HEK293 (cell line): ENCODE results near the gene CTSH.

ENCODE experiments used
- CTCF ChIA-PET: fragments of 350-600 bp; formaldehyde crosslinking; extraction: SDS; loops from one replicate; lab custom pipeline; 2021; ENCODE audit warnings: antibody characterized with exemption; lab: Yijun Ruan, JAX
- POLR2A ChIA-PET: fragments of 300-600 bp; formaldehyde crosslinking; extraction: SDS; loops from one replicate; lab custom pipeline; 2020; ENCODE audit warnings: antibody characterized with exemption, inconsistent platforms; lab: Yijun Ruan, JAX
- H3K27ac ChIP-seq: fragments of 200-500 bp; sonication (Bioruptor generic); 2 replicates; pipeline ENCODE4 v1.5.1; 2014; ENCODE audit warnings: low read depth, low read length, control low read depth, inconsistent platforms; ENCODE audit errors: extremely low read depth
- H3K36me3 ChIP-seq, 2 experiments: fragments of 200-500 bp in 1 of 2; sonication (Bioruptor generic) in 1 of 2; 1 replicate in 1 of 2; 2 replicates in 1 of 2; pipeline ENCODE4 v1.5.1; 2014 to 2017; ENCODE audit warnings: inconsistent platforms in 2 of 2, low read length in 2 of 2; ENCODE audit not compliant: control insufficient read depth in 2 of 2, insufficient read depth in 1 of 2
- H3K4me1 ChIP-seq: fragments of 200-500 bp; sonication (Bioruptor generic); 2 replicates; pipeline ENCODE4 v1.5.1; 2014; ENCODE audit warnings: mild to moderate bottlenecking, low read length, inconsistent platforms; ENCODE audit not compliant: control insufficient read depth, insufficient read depth
- H3K4me3 ChIP-seq: 2 replicates; pipeline ENCODE4 v1.5.1; 2011; ENCODE audit warnings: low read depth, mild to moderate bottlenecking, control low read depth, low read length, moderate library complexity
- H3K9me3 ChIP-seq: fragments of 200-500 bp; sonication (Bioruptor generic); 2 replicates; pipeline ENCODE4 v1.5.1; 2014; ENCODE audit warnings: low read depth, low read length, inconsistent platforms; ENCODE audit not compliant: control insufficient read depth, insufficient read depth
- GLI4 ChIP-seq: fragments of 450-650 bp; formaldehyde crosslinking; IDR thresholded peaks from 2 replicates; pipeline ENCODE4 v1.5.1; 2016; ENCODE audit warnings: missing biosample characterization, missing genetic modification characterization
- PRDM4 ChIP-seq: fragments of 450-650 bp; formaldehyde crosslinking; IDR thresholded peaks from 2 replicates; pipeline ENCODE4 v1.5.1; 2017; ENCODE audit warnings: missing biosample characterization, missing genetic modification characterization
- SALL2 ChIP-seq: fragments of 450-650 bp; formaldehyde crosslinking; IDR thresholded peaks from 2 replicates; pipeline ENCODE4 v1.5.0; 2017; ENCODE audit warnings: missing biosample characterization, mild to moderate bottlenecking, missing genetic modification characterization, borderline replicate concordance
- SCRT2 ChIP-seq: fragments of 450-650 bp; formaldehyde crosslinking; IDR thresholded peaks from 2 replicates; pipeline ENCODE4 v1.5.1; 2016; ENCODE audit warnings: missing biosample characterization, missing genetic modification characterization
- SP3 ChIP-seq: fragments of 450-650 bp; formaldehyde crosslinking; IDR thresholded peaks from 2 replicates; pipeline ENCODE4 v1.5.1; 2016; ENCODE audit warnings: missing biosample characterization, missing genetic modification characterization
- WT1 ChIP-seq: fragments of 450-650 bp; formaldehyde crosslinking; IDR thresholded peaks from 2 replicates; pipeline ENCODE4 v1.5.1; 2016; ENCODE audit warnings: missing biosample characterization, missing genetic modification characterization
- YY1 ChIP-seq: fragments of 450-650 bp; formaldehyde crosslinking; IDR thresholded peaks from 2 replicates; pipeline ENCODE4 v1.5.1; 2018; ENCODE audit warnings: missing biosample characterization, missing genetic modification characterization
- ZBTB48 ChIP-seq: fragments of 450-650 bp; formaldehyde crosslinking; IDR thresholded peaks from 2 replicates; pipeline ENCODE4 v1.5.1; 2016; ENCODE audit warnings: missing biosample characterization, missing genetic modification characterization
- ZBTB6 ChIP-seq: fragments of 450-650 bp; formaldehyde crosslinking; IDR thresholded peaks from 2 replicates; pipeline ENCODE4 v1.5.1; 2017; ENCODE audit warnings: missing biosample characterization, missing genetic modification characterization
- ZBTB7A ChIP-seq: fragments of 450-650 bp; formaldehyde crosslinking; IDR thresholded peaks from 2 replicates; pipeline ENCODE4 v1.5.1; 2016; ENCODE audit warnings: low read depth, missing biosample characterization, missing genetic modification characterization
- ZFP37 ChIP-seq: fragments of 450-650 bp; formaldehyde crosslinking; IDR thresholded peaks from 2 replicates; pipeline ENCODE4 v1.5.1; 2016; ENCODE audit warnings: missing biosample characterization, missing genetic modification characterization
- ZIC2 ChIP-seq: fragments of 450-650 bp; formaldehyde crosslinking; IDR thresholded peaks from 2 replicates; pipeline ENCODE4 v1.5.1; 2016; ENCODE audit warnings: missing biosample characterization, missing genetic modification characterization
- ZNF157 ChIP-seq: fragments of 450-650 bp; formaldehyde crosslinking; IDR thresholded peaks from 2 replicates; pipeline ENCODE4 v1.5.1; 2016; ENCODE audit warnings: missing biosample characterization, missing genetic modification characterization
- ZNF16 ChIP-seq: fragments of 450-650 bp; formaldehyde crosslinking; IDR thresholded peaks from 2 replicates; pipeline ENCODE4 v1.5.1; 2016; ENCODE audit warnings: low read depth, missing biosample characterization, missing genetic modification characterization
- ZNF174 ChIP-seq: fragments of 450-650 bp; formaldehyde crosslinking; IDR thresholded peaks from 2 replicates; pipeline ENCODE4 v1.5.0; 2017; ENCODE audit warnings: missing biosample characterization, mild to moderate bottlenecking, missing genetic modification characterization
- ZNF202 ChIP-seq: fragments of 450-650 bp; formaldehyde crosslinking; IDR thresholded peaks from 2 replicates; pipeline ENCODE4 v1.5.1; 2016; ENCODE audit warnings: missing biosample characterization, missing genetic modification characterization, borderline replicate concordance
- ZNF211 ChIP-seq: fragments of 450-650 bp; formaldehyde crosslinking; IDR thresholded peaks from 2 replicates; pipeline ENCODE4 v1.5.1; 2016; ENCODE audit warnings: low read depth, missing biosample characterization, missing genetic modification characterization
- ZNF239 ChIP-seq: fragments of 450-650 bp; formaldehyde crosslinking; IDR thresholded peaks from 2 replicates; pipeline ENCODE4 v1.5.1; 2016; ENCODE audit warnings: missing biosample characterization, missing genetic modification characterization
- ZNF266 ChIP-seq: fragments of 450-650 bp; formaldehyde crosslinking; IDR thresholded peaks from 2 replicates; pipeline ENCODE4 v1.5.1; 2016; ENCODE audit warnings: missing biosample characterization, missing genetic modification characterization, low read depth
- ZNF341 ChIP-seq: fragments of 450-650 bp; formaldehyde crosslinking; IDR thresholded peaks from 2 replicates; pipeline ENCODE4; 2016; ENCODE audit warnings: low read depth, missing biosample characterization, missing genetic modification characterization
- ZNF433 ChIP-seq: fragments of 450-650 bp; formaldehyde crosslinking; IDR thresholded peaks from 2 replicates; pipeline ENCODE4 v1.5.1; 2016; ENCODE audit warnings: missing biosample characterization, missing genetic modification characterization, low read depth
- ZNF510 ChIP-seq: fragments of 450-650 bp; formaldehyde crosslinking; IDR thresholded peaks from 2 replicates; pipeline ENCODE4 v1.5.1; 2018; ENCODE audit warnings: mild to moderate bottlenecking, missing genetic modification characterization, missing biosample characterization; ENCODE audit not compliant: insufficient replicate concordance
- ZNF513 ChIP-seq: fragments of 450-650 bp; IDR thresholded peaks from 2 replicates; pipeline ENCODE4 v1.5.1; 2018; ENCODE audit warnings: missing biosample characterization, missing genetic modification characterization
- ZNF514 ChIP-seq: fragments of 450-650 bp; formaldehyde crosslinking; IDR thresholded peaks from 2 replicates; pipeline ENCODE4 v1.5.1; 2016; ENCODE audit warnings: missing biosample characterization, missing genetic modification characterization
- ZNF530 ChIP-seq: fragments of 450-650 bp; formaldehyde crosslinking; IDR thresholded peaks from 2 replicates; pipeline ENCODE4 v1.5.1; 2016; ENCODE audit warnings: low read depth, missing biosample characterization, missing genetic modification characterization
- ZNF561 ChIP-seq: fragments of 450-650 bp; IDR thresholded peaks from 2 replicates; pipeline ENCODE4 v1.5.1; 2018; ENCODE audit warnings: missing biosample characterization, missing genetic modification characterization, borderline replicate concordance
- ZNF610 ChIP-seq: fragments of 450-650 bp; formaldehyde crosslinking; IDR thresholded peaks from 2 replicates; pipeline ENCODE4 v1.5.1; 2016; ENCODE audit warnings: missing biosample characterization, missing genetic modification characterization, borderline replicate concordance
- ZNF624 ChIP-seq: fragments of 450-650 bp; formaldehyde crosslinking; IDR thresholded peaks from 2 replicates; pipeline ENCODE4 v1.5.1; 2017; ENCODE audit warnings: missing biosample characterization, missing genetic modification characterization
- ZNF701 ChIP-seq: fragments of 450-650 bp; formaldehyde crosslinking; IDR thresholded peaks from 2 replicates; pipeline ENCODE4 v1.5.1; 2016; ENCODE audit warnings: missing biosample characterization, missing genetic modification characterization
- ZNF76 ChIP-seq: fragments of 450-650 bp; formaldehyde crosslinking; IDR thresholded peaks from 2 replicates; pipeline ENCODE4; 2016; ENCODE audit warnings: low read depth, missing biosample characterization, missing genetic modification characterization, borderline replicate concordance
- ZNF830 ChIP-seq: fragments of 450-650 bp; IDR thresholded peaks from 2 replicates; pipeline ENCODE4 v1.5.0; 2018; ENCODE audit warnings: missing biosample characterization, missing genetic modification characterization, low read depth, mild to moderate bottlenecking, moderate library complexity
- ZSCAN16 ChIP-seq: fragments of 450-650 bp; formaldehyde crosslinking; IDR thresholded peaks from 2 replicates; pipeline ENCODE4 v1.5.1; 2016; ENCODE audit warnings: missing biosample characterization, missing genetic modification characterization
- ZSCAN23 ChIP-seq: fragments of 450-650 bp; formaldehyde crosslinking; IDR thresholded peaks from 2 replicates; pipeline ENCODE4 v1.5.1; 2016; ENCODE audit warnings: missing biosample characterization, missing genetic modification characterization
- ZXDB ChIP-seq: fragments of 450-650 bp; formaldehyde crosslinking; IDR thresholded peaks from 2 replicates; pipeline ENCODE4 v1.5.1; 2016; ENCODE audit warnings: missing biosample characterization, missing genetic modification characterization

The CTSH gene

GRCh38 chr15:78944669-78945407 is at the start of gene CTSH:
Gene CTSH, minus strand, starts transcription at chr15:78945046. Its CDS starts 65 bp downstream, at chr15:78944981.
- ChIA-PET CTCF (interaction anchor here (0.6 to 3.2 kb wide), 6 partner anchors 27 to 240 kb away, joined by 3 to 17 read pairs (median 4); no protein-coding TSS in a partner anchor), POLR2A (interaction anchor here (1.1 kb wide), 1 partner anchor 71 kb away, joined by 4 read pairs; no protein-coding TSS in a partner anchor)
- Histone ChIP-seq H3K36me3 (no peaks in the 10 kb centered on the region; a peak in 1 of 3 replicates), H3K4me3 (peak within 1 kb of the TSS; percentile 41), H3K4me1 (0 out of 2 replicates have a peak, but pooled peaks cover 2% of the 10 kb centered on the region), H3K27ac (peak within 1 kb of the TSS; percentile 66), H3K9me3 (no peaks in the 10 kb centered on the region)
- TF ChIP-seq ZNF433 (tag by site-specific recombination) (no peak), ZNF530 (no peak), ZBTB7A (tag by site-specific recombination) (no peak), ZNF830 (tag by site-specific recombination) (no peak), ZFP37 (no peak), ZIC2 (peak; percentile 27; the same call in 1 of the 2 replicates), ZNF16 (tag by site-specific recombination) (no peak), ZNF266 (tag by site-specific recombination) (no peak), ZNF341 (tag by site-specific recombination) (peak; percentile 86), ZNF514 (tag by site-specific recombination) (no peak), ZXDB (tag by site-specific recombination) (no peak), ZNF610 (tag by site-specific recombination) (peak; percentile 91; the same call in 1 of the 2 replicates), ZNF513 (tag by site-specific recombination) (no peak), ZSCAN23 (tag by site-specific recombination) (no peak), ZNF701 (no peak), ZNF76 (no peak), ZBTB48 (tag by site-specific recombination) (peak; percentile 72), ZNF202 (no peak), WT1 (tag by site-specific recombination) (no peak), ZNF211 (tag by site-specific recombination) (no peak), SP3 (tag by site-specific recombination) (peak; percentile 57; the same call in 1 of the 2 replicates), YY1 (no peak), ZSCAN16 (tag by site-specific recombination) (no peak), ZNF239 (no peak), SALL2 (tag by site-specific recombination) (no peak), GLI4 (tag by site-specific recombination) (no peak), ZNF174 (tag by site-specific recombination) (no peak), ZNF157 (tag by site-specific recombination) (no peak), ZNF624 (tag by site-specific recombination) (no peak), ZNF561 (tag by site-specific recombination) (0 out of 2 replicates have a peak, but pooled peaks have one; percentile 72), ZNF510 (tag by site-specific recombination) (no peak), PRDM4 (tag by site-specific recombination) (no peak), ZBTB6 (tag by site-specific recombination) (no peak), SCRT2 (tag by site-specific recombination) (no peak; the same call in 1 of the 2 replicates)
